ENCODE results near the gene HSD17B8.

HSD17B8 gene

DNA sequence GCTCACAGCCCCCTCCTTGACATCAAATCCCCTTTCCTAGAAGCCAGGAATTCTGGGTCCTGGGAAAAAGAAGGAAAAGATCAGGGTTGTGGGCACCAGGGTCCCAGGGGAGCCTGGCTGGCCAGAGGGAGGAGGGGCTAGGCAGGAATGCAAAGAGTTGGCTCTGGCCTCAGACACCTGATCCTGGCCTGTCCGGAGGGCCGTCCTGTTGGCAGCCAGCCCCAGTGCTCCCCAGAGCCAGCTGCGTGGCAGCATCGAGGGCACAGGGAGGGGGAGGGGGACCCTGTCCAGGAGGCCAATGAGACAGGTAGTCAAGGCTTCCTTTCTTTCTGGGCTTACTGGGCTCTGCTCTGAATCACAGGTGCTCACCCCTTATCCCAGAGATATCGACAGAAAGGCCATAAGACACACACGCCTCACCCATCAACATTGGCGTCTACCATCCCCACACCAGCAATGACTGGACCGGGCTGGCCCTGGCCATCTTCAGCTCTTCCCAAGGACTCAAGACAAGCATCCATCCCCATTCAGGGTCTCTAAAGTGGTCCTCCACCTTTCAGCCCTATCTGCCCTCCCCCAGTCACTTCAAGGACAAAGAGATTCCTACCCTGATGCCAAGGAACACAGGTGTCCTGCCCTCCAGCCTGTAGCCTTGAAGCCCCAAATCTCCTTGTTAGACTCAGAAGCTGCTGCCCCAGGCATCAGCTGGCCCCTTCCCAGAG lies 12.9 kb upstream of the HSD17B8 start:
- no peak overlapping the region for H3K27ac ChIP-seq
- no peaks in the 10 kb centered on the region for H3K9me3 ChIP-seq
- TF ChIP-seq, protein P1, sequence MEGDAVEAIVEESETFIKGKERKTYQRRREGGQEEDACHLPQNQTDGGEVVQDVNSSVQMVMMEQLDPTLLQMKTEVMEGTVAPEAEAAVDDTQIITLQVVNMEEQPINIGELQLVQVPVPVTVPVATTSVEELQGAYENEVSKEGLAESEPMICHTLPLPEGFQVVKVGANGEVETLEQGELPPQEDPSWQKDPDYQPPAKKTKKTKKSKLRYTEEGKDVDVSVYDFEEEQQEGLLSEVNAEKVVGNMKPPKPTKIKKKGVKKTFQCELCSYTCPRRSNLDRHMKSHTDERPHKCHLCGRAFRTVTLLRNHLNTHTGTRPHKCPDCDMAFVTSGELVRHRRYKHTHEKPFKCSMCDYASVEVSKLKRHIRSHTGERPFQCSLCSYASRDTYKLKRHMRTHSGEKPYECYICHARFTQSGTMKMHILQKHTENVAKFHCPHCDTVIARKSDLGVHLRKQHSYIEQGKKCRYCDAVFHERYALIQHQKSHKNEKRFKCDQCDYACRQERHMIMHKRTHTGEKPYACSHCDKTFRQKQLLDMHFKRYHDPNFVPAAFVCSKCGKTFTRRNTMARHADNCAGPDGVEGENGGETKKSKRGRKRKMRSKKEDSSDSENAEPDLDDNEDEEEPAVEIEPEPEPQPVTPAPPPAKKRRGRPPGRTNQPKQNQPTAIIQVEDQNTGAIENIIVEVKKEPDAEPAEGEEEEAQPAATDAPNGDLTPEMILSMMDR (IDR thresholded peaks at IDR 0.05): no peak
- H3K4me1 ChIP-seq: peaks cover 0 to 24% (median 18%) of the 10 kb centered on the region in 4 donors
- no peak for DNase-seq
- H3K27me3 ChIP-seq: peaks cover 0 to 31% of the 10 kb centered on the region in 2 donors
- intact Hi-C loops (cut with DNase I; ENCODE audit: low total_unique reads): no loop called here
- no peak overlapping the region for H3K4me3 ChIP-seq
- H3K36me3 ChIP-seq: peaks cover 14 to 26% (median 22%) of the 10 kb centered on the region in 3 donors

DNA sequence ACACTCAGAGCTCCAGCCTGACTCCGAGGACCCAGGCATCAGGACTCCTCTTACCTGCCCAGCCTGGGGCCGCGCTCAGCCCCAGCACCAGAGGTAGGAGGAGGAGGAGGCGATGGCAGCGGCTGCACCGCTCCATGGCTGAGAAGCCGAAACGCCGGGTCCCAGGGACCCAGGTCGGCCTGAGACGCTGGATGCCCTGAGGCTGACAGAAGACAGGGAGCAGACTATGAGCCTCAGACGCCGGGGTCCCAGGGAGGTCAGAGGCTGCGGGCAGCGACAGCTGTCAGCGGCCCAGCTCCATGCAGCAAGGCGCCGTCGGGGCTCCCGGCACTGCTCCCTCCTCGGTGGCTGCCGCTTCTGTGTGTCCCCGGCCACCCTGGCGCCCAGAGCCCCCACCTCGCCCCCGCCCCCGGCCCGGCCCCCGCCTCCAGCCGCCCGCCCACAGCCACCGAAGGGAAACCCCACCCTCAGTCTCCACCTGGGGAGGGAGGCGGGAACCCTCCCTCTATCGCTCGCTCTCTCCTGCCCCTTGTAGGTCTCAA lies 12.3 kb upstream of the HSD17B8 start, which contains the start of gene COL11A2:
COL11A2 (minus strand) TSS at position 363 of the 542 bp plus-strand sequence; CDS start at position 136, 227 bp downstream.
- TF ChIP-seq, protein P1 (IDR thresholded peaks at IDR 0.05): no peak
- no peak for DNase-seq
- H3K27me3 ChIP-seq: peaks cover 0 to 31% of the 10 kb centered on the region in 2 donors

DNA sequence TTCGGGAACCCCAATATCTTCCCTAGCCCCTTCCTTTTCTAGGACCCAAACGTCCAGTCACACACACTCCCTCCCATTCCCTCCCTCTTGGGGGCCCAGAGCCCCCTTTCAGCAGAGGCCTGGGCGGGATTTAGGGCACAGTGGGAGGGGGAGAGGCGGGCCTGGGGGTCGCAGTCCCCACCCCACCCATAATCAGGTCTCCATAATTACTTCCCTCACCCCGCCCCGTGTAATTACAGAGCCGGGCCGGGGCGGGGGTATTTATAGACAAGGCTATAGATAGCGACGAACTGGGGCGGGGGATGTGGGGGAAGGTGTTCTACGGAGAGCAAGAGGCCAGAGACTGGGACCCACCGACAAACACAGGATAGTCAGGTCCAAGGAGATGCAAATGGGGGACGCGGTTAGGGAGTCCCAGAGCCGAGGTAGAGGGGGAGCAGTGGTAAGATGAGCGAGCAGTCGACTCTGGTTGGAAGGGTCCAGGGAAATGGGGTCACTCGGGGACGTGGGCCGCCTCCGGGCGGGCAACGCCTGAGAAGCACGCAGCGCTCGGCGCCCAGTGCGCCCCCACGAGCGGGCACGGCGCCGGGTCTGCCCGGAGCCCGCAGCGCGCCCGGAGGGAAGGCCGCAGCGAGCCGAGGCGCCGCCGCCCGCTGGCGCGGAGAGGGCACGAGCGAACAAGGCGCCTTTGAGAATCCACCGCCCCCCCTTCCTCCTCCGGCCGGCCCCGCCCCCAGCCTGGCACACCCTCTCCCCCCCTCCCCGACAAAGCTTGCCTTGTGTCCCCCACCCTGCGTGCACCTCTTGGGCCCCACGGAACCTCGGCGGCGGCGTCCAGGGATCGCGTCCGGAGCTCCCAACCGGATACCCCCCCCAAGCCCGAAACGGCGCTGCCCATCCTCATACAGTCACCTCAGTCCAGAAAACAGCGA lies 11.5 kb upstream of the HSD17B8 start:
- no peak for DNase-seq
- TF ChIP-seq, protein P1 (IDR thresholded peaks at IDR 0.05): no peak
- peaks cover 15 to 40% (median 28%) of the 10 kb centered on the region in 3 donors for H3K36me3 ChIP-seq
- peaks cover 0 to 33% (median 22%) of the 10 kb centered on the region in 4 donors for H3K4me1 ChIP-seq
- H3K9me3 ChIP-seq: no peaks in the 10 kb centered on the region
- H3K4me3 ChIP-seq: peak overlapping the region; percentile 36 to 49
- H3K27me3 ChIP-seq: peaks cover 0 to 31% of the 10 kb centered on the region in 2 donors
- intact Hi-C loops (cut with DNase I; ENCODE audit: low total_unique reads): no loop called here
- peak overlapping the region; percentile 48 to 54 for H3K27ac ChIP-seq

More for the DNA sequence above, 12.3 kb upstream of the HSD17B8 start, which contains the start of gene COL11A2:
- peaks cover 0 to 25% (median 18%) of the 10 kb centered on the region in 4 donors for H3K4me1 ChIP-seq
- peak within 1 kb of the TSS; percentile 36 to 49 for H3K4me3 ChIP-seq
- peak within 1 kb of the TSS; percentile 48 to 54 for H3K27ac ChIP-seq
- no peaks in the 10 kb centered on the region for H3K9me3 ChIP-seq
- intact Hi-C loops (cut with DNase I; ENCODE audit: low total_unique reads): no loop called here
- peaks cover 15 to 32% (median 28%) of the 10 kb centered on the region in 3 donors for H3K36me3 ChIP-seq

DNA sequence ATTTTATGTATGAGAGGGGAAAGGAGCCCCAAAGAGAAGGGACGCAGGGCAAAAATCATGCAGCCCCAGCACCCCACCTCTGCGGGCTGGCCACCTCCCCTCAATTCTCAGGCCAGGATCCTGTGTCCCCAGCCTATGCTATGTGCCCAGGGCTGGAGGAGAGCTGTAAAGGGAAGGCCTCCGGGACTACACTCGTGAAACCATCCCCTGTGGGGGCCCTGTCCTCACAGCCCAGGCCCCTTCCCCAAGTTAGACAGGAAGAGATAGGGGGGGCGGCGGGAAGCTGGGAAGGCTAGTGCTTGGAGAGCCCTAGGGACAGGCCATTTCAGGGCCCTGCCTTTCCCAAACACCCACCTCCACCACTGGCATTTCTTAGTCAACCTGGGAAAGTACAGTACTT lies 10.8 kb upstream of the HSD17B8 start:
- H3K4me1 ChIP-seq: peaks cover 0 to 39% (median 29%) of the 10 kb centered on the region in 4 donors
- H3K27ac ChIP-seq: peak overlapping the region; percentile 48 to 54
- peaks cover 15 to 43% (median 28%) of the 10 kb centered on the region in 3 donors for H3K36me3 ChIP-seq
- no peaks in the 10 kb centered on the region for H3K9me3 ChIP-seq
- peak overlapping the region; percentile 36 to 49 for H3K4me3 ChIP-seq
- peaks cover 0 to 31% of the 10 kb centered on the region in 2 donors for H3K27me3 ChIP-seq
- TF ChIP-seq, protein P1 (IDR thresholded peaks at IDR 0.05): no peak
- intact Hi-C loops (cut with DNase I; ENCODE audit: low total_unique reads): no loop called here
- no peak for DNase-seq

DNA sequence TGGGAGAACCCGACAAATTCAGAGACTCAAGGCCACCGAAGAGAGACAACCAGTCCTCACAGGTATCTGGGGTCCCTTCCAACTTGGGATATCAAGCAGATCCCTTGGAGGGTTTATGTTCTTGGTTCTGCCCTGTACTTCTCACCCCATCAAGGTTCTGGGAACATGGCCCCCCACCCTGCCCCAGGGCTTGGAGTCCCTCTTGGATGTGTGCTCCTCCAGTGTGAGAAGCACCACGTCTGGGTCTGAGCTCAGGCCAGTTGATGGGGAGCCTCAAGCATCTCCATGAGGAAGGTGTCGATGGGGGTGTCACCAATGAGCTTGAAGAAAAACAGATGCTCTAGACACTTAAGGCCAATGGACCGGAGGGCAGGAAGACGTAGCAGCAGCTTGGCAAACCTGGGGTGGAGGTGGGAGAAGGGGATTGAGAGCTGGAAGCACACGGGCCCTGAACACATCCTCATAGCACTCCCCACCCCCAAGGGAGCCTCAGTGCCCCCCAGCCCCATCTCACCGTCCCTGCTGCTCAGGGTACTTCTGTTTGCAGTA lies 9.9 kb upstream of the HSD17B8 start:
- no peak for DNase-seq
- Histone ChIP-seq H3K9me3 (no peaks in the 10 kb centered on the region), H3K4me1 (peaks cover 0 to 48% (median 38%) of the 10 kb centered on the region in 4 donors), H3K36me3 (peaks cover 15 to 43% (median 28%) of the 10 kb centered on the region in 3 donors), H3K27ac (no peak overlapping the region), H3K4me3 (no peak overlapping the region), H3K27me3 (peaks cover 0 to 25% of the 10 kb centered on the region in 2 donors)
- intact Hi-C loops (cut with DNase I; ENCODE audit: low total_unique reads): no loop called here
- TF ChIP-seq, protein P1 (IDR thresholded peaks at IDR 0.05): no peak

Measured in tibial artery (tissue), 4 donors.